DMS79 treated with DMSO at 0.1 percent for 48 hours (cell line): ENCODE data around the gene LRRC8D.
"Not testable (repeated sequence)": the region's sequence is repeated elsewhere in the genome, so short reads cannot be mapped to it uniquely, and the experiment has no call there.

Experiments used
- DNase-seq: peaks from one replicate; lab custom pipeline; 2025; lab: John Stamatoyannopoulos, UW

Gene LRRC8D

GRCh38 chr1:89962024-89962741 is 141.4 kb downstream of the LRRC8D start:
- no peak for DNase-seq

- DNase-seq = no peak
Observed at GRCh38 chr1:89962742-89963075, 141.9 kb downstream of the LRRC8D start.

DNA sequence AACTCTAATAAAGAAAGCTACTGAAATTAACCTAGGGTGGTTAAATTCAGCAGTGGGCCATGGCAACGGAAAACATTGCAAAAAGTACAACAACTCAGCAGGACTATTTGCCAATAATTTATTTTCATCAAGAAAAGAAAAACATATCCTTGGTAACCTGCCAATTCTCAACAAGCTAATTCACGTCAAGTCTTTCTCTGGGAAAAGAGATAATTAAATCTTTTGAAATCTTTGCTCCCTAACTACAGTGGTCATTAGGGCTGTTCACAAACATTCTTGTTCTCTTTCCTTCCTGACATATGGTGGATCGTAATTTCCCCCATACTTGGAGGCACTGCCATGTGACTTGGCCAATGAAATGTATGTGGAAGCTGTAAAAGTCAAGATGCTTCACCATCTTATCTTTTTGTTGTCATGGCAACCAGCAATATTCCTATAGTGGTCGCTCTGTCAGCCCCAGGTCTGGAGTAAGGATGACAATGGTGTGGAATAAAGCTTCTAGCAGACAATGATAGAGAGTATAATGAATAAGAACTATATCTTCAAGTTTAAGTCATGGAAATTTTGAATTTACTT is 144.4 kb downstream of the LRRC8D start:
- DNase-seq = peak; percentile 43

GRCh38 chr1:89966656-89967055 is 145.8 kb downstream of the LRRC8D start:
- no peak for DNase-seq

GRCh38 chr1:89971600-89971999 is 150.8 kb downstream of the LRRC8D start:
- DNase-seq = no peak

DNA sequence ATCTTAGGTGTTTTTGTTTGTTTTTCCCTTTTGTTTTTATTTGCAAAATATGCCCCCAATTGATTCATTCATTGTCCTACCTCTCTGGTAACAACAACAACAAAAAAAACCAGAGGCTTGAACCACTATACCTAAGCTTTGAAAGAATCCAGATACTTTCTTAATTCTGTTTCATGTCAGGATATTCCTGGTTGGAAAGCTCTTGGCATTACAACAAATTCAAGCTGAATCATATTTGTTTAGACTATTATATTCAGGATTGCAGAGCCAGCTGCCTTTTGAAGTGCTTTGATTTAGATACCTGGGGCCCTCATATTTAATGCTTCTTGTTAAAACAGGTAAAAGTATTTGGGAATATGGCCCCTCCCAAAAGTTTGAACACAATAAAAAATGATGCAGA is 151.2 kb downstream of the LRRC8D start:
- DNase-seq = no peak

DNA sequence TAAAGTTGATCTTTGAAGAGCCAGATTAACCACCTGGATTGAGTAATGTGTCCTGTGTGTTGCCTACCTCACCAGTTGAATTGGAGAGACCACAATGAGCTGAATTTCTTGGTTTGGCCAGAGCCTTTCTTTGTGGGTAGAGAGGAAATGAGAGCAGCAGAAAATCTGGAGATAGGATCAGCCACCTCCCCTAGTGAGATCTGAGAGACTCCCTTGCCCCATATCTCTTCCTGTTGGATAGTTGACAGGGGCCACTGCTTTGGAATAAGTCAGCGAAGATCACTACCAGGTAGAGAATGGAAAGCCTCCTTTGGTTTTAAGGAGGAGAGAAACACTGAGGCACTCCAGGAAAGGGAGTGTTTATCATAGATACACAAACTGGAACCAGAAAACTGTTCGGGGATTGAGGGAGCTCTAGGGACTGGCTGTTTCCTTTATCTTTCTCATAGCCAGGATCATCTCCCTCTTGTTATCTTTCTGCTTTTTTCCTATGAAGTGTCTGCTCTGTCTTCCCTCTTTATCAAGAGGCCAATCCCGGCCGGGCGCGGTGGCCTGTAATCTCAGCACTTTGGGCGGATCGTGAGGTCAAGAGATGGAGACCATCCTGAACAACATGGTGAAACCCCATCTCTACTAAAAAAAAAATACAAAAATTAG is 152.8 kb downstream of the LRRC8D start:
- DNase-seq = no peak

- no peak for DNase-seq
Observed at GRCh38 chr1:89974256-89974655, 153.4 kb downstream of the LRRC8D start.

- no peak for DNase-seq
Observed at GRCh38 chr1:89974696-89975470, 154.1 kb downstream of the LRRC8D start.

- no peak for DNase-seq
Observed at GRCh38 chr1:89975540-89976125, 154.8 kb downstream of the LRRC8D start.

DNA sequence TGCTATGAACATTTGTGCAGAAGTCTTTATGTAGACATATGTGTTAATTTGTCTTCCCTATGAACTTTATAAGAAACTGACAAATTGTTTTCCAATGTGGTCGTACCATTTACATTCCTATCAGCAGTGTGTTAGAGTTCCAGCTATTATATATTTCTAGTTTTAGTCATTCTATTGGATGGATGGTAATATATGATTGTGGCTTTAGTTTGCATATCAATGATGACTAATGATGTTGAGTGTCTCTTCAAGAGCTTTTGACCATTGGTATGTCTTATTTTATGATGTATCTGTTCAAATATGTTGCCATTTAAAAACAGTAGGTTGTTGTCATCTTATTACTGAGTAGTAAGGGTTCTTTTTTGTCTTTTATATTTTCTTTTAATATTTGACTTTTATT is 157.9 kb downstream of the LRRC8D start:
- DNase-seq = no peak

GRCh38 chr1:89980605-89981004 is 159.8 kb downstream of the LRRC8D start:
- no peak for DNase-seq

DNA sequence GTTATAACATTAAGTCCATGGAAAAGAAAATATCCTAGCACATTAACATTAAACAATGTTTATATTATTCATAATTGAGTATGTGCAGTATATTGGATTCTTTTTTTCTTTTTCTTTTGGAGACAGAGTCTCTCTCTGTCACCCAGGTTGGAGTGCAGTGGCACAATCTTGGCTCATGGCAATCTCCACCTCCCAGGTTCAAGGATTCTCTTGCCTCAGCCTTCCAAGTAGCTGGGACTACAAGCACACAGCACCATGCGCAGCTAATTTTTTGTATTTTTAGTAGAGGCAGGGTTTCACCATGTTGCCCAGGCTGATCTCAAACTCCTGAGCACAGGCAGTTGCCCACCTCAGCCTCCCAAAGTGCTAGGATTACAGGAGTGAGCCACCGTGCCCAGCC is 162.0 kb downstream of the LRRC8D start:
- DNase-seq = not testable (repeated sequence)

DNA sequence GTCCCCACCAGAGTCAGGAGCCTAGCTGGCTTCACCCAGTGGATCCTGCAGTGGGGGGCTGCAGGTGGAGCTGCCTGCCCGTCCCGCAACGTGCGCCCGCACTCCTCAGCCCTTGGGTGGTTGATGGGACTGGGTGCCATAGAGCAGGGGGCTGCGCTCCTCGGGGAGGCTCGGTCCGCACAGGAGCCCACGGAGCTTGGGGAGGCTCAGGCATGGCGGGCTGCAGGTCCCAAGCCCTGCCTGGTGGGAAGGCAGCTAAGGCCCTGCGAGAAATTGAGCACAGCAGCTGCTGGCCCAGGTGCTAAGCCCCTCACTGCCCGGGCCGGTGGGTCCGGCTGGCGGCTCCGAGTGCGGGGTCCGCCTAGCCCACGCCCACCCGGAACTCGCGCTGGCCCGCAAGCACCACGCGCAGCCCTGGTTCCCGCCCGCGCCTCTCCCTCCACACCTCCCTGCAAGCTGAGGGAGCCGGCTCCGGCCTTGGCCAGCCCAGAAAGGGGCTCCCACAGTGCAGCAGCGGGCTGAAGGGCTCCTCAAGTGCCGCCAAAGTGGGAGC is 163.8 kb downstream of the LRRC8D start:
- not testable (repeated sequence) for DNase-seq

DNA sequence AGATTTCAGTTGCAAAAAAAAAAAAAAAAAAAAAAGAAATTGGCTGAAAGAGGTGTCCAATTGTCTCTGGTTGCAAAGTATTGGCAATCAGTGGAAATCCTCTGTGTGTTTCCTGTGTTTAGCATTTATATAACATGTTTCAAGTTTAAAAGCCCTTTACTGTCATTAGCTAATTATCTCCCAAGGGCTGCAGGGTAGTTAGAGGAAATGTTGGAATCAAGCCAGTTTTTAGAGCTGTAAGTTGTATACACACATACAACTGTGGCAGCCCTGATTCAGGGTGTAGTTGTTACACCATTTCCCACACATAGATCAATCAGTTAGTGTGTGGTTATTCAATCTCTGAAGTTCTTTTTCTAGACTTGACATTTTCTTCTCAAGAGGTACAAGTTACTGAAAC is 165.2 kb downstream of the LRRC8D start:
- DNase-seq = peak; percentile 67
